Measurements from ENCODE around the gene PDZK1IP1.
"Not testable (repeated sequence)": the region's sequence is repeated elsewhere in the genome, so short reads cannot be mapped to it uniquely, and the experiment has no call there.

Gene PDZK1IP1

GRCh38 chr1:47223174-47223920, 33.5 kb upstream of the PDZK1IP1 start:
- DNase-seq: no peak

GRCh38 chr1:47222476-47222875, 32.6 kb upstream of the PDZK1IP1 start:
- DNase-seq: no peak

DNA sequence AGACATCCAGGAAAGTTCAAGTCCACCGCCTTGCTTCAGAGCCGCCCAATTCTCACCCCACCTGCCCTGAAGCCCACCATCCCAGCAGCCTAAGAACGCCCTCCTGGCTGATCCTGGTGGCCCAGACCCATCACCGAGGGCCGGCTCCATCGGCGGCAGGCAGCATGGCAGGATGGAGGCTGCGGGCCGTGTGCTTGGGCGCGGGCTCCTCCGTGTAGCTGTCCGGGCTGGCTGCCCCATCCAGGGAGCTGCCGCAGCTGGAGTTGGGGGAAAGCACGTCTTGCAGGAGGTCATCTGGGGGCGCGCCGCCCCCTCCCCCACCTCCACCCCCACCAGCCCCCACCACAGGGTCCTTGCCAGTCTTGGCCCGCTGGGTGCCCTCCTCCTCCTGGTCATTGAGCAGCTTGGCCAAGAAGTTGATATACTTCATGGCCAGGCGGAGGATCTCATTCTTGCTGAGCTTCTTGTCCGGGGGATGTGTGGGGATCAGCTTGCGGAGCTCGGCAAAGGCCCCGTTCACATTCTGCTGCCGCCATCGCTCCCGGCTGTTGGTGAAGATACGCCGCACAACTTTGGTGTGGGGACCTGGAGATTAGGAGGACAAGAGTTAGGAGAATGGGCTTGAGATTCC, 29.9 kb upstream of the PDZK1IP1 start:
- no peak for DNase-seq

GRCh38 chr1:47219001-47219400, 29.2 kb upstream of the PDZK1IP1 start:
- no peak for DNase-seq

DNA sequence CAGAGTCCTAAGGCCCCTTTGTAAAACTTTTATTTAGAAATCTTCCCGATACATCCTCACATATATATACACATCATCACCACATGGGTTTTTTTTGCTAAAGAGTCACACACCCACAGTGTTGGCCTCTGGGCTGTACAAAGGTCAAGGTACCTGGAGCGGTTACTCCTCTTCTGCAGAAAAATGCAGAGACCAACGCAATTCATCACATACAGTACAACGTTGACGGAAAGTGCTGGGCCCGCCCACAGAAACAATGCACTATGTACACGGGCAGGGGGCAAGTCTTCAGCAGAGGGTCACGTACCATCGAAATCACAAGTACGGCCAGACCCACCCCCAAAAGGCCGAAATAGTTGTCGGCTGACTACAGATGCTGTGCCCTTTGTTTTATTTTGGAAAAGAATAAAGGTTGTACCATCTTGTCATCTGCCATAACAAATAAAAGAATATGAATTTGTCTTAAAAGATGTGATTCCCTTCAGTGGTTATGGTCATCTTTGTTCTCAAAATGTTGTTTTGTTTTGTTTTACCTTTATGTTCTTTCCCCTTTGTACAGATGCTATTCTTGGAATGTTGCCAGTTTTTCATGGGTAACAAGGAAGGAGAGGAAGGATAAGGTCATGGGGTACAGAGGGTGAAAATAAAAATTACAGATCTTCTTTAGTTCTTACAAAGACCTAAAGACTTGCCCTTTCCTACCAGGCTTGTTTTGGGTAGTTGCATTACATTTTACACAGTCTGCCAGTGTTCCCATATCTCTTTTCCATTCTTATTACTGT, 26.6 kb upstream of the PDZK1IP1 start:
- no peak for DNase-seq

DNA sequence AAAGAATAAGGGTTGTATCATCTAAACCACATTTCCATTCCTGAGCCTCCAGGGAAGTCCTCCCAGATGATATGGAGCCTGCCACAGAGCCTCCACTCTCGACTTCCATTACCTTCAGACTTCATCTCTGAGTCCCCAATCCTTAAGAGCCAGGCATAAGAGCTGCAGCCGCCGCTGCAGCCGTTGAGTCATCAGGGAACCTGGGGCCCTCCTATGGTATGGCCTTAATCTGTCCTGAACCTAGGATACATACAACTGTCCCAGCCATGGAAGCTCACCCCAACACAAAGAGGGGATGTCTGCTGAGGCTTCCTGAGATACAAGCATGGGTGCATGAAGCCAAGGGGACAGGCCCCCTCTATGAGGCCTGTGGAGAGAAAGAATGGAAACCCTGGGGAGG, 25.9 kb upstream of the PDZK1IP1 start:
- DNase-seq: no peak

DNA sequence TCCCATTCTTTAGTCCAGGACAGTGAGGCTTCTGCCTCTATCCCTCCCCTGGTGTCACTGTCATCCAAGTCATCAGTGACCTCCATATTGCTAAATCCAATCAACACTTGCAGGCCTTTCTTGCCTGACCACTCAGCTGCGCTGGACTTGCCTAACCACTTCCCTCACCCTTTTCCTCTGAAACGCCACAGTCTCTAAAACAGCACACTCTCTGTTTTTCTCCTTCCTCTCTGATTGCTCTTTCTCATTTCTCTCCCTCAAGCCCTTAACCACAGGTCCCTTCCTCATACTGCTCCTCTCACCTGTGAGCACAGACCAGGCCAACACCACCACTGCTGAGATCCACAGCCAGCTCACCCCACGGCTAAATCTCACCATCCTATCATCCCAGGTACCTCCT, 24.7 kb upstream of the PDZK1IP1 start:
- no peak for DNase-seq

- DNase-seq: no peak
Measured at GRCh38 chr1:47213230-47213963, 23.6 kb upstream of the PDZK1IP1 start.

DNA sequence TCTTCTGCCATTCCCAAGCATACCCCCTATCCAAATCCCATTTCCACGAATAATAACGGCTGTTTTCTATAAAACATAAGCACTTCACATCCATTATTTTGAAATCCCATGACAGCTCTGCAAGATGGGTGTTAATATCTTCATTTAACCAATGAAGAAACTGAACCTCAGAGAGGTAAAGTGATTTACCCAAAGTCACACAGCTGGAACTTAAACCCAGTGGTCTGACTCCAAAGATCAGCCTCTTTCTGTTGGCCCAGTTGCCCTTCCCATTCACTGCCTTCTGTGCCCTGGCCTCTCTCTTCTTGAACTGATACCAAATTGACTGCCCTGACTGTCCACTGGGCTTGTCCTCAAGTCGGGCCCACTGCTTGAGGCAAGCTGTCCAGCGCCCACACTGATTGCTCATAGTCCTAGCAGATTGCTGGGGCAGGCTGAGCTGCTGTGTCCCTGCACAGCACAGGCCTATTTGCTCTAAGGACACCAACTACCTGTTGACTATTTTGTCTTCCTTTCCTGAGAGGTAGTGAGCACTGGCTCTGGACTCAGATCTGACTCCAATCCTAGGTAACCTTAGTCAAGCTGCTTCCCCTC, 22.9 kb upstream of the PDZK1IP1 start:
- DNase-seq: no peak

DNA sequence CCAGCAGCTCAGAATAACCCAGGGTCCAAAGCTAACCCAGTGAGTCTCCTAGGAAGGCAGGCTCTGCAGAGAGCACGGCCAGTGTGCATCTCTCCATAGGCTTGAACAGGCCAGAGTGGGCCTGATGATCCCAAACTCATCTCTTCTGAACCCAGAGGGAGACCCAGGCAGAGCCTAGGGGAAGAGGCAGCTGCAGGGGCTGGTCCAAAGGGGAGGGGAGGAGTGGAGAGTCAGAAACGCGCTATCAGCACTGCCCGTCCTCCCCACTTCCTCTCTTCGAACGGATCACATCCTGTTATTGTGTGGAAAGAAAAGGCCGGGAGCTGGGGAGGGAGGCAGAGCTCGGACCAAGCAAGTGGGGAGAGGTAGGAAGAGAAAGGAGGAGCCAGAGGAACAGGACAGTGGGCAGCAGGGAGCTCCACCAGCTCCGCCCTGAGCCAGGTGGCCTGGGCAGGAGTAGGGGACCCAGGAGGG, 22.0 kb upstream of the PDZK1IP1 start:
- DNase-seq: no peak

GRCh38 chr1:47210666-47211065, 20.8 kb upstream of the PDZK1IP1 start:
- no peak for DNase-seq

GRCh38 chr1:47209725-47210325, 20.0 kb upstream of the PDZK1IP1 start:
- DNase-seq: no peak

GRCh38 chr1:47209091-47209490, 19.3 kb upstream of the PDZK1IP1 start:
- DNase-seq: no peak

DNA sequence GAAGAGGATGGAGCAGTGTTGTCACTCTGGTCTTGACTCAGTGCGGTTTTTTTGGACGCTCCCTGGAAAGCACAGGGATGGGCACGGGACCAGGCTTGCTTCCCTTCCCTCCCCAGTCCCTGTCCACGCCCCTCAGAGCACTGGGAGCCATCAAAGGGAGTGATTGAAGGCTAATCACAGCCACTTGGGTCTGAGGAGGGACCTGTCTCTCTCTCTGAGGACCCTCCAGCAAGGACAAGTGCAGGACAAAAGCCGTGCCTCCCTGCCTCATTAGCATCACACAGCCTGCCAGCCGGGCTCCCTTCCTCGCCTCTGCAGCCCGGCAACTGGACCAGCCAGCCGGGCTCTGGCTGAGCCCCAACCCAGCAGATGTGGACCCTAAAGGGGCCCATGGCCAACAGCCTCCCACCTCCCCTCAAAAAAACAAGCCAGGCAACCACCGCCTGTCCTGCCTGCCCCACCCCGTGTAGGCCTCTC, 18.6 kb upstream of the PDZK1IP1 start:
- no peak for DNase-seq

- no peak for DNase-seq
Measured at GRCh38 chr1:47207803-47208373, 18.1 kb upstream of the PDZK1IP1 start.

GRCh38 chr1:47205918-47206317, 16.1 kb upstream of the PDZK1IP1 start:
- no peak for DNase-seq

- DNase-seq: not testable (repeated sequence)
Measured at GRCh38 chr1:47203504-47203903, 13.7 kb upstream of the PDZK1IP1 start.

DNA sequence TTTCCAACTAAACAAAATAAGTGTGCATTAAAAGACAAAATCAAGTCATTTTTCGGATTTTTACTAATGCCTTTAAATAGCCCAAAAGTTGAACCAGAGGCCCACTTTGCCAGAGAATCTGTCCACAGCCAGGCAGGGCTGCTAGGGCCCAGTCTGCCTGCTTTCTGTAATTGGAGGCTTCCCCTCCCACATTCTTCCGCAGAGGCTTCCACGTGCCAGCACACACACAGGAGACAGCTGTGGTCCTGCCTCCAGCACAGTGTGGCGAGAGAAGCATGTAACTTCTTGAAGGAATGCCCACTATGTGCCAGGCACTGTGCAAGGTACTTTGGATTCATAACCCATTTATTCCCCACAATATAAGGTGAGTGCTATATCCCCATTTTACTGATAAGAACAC, 11.3 kb upstream of the PDZK1IP1 start:
- DNase-seq: no peak

DNA sequence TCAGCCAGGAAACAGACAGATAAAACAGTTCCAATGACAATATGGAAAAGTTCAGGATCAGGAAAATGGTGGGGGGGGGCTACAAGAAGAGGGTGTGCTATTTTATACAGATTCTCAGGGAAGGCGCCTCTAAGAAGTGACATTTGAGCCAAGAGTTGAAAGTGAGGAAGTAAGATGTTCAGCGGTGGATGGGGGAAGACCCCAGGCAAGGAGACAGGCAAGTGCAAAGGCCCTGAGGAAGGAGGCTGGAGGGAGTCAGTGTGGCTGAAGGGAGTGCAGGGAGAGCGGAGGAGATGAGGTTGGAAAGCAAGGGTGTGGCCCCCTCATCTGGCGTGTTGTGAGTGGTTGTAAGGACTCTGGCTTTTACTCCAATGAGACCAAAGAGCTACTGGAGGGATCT, 8.4 kb upstream of the PDZK1IP1 start:
- no peak for DNase-seq

- no peak for DNase-seq
Measured at GRCh38 chr1:47196622-47197021, 6.8 kb upstream of the PDZK1IP1 start.

DNA sequence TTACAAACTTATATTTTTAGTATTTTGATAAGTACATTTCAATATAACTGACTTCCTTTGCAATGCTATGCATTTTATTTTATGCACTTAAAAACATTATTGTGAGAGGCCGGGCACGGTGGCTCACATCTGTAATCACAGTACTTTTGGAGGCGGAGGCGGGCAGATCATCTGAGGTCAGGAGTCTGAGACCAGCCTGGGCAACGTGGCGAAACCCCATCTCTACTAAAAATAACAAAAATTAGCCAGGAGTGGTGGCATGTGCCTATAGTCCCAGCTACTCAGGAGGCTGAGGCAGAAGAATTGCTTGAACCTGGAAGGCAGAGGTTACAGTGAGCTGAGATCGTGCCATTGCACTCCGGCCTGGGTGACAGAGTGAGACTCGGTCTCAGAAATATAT, 6.1 kb upstream of the PDZK1IP1 start:
- not testable (repeated sequence) for DNase-seq

GRCh38 chr1:47194311-47194710, 4.5 kb upstream of the PDZK1IP1 start:
- DNase-seq: no peak

Measured in effector CD4-positive, alpha-beta T cell (primary cell).